ENCODE results near the gene KRTAP10-4.

Gene KRTAP10-4

GRCh38 chr21:44528634-44528995, 44.9 kb upstream of the KRTAP10-4 start:
- H3K4me1 ChIP-seq (ENCODE audit: control insufficient read depth, low read length) = no peaks in the 10 kb centered on the region
- no peaks in the 10 kb centered on the region for H4K20me1 ChIP-seq (ENCODE audit: control insufficient read depth, insufficient read depth, low read depth, low read length)
- H3K27ac ChIP-seq (ENCODE audit: low read depth, low read length) = no peak overlapping the region
- no peaks in the 10 kb centered on the region for H3K79me2 ChIP-seq (ENCODE audit: control insufficient read depth, low read length)
- TF ChIP-seq EZH2phosphoT487 (IDR thresholded peaks at IDR 0.05; ENCODE audit: borderline replicate concordance, low read length) = no peak
- no peak for TF ChIP-seq CTCF (IDR thresholded peaks at IDR 0.05; ENCODE audit: low read depth, low read length, poor library complexity, severe bottlenecking)
- no peaks in the 10 kb centered on the region for H3F3A ChIP-seq (ENCODE audit: control insufficient read depth, insufficient read depth)
- no peaks in the 10 kb centered on the region for H3K9me2 ChIP-seq (replicated peaks; ENCODE audit: control insufficient read depth, low read length)
- no peaks in the 10 kb centered on the region for H3K36me3 ChIP-seq (ENCODE audit: control insufficient read depth, low read length)
- no peak overlapping the region for H3K4me2 ChIP-seq (ENCODE audit: low read length)
- H3K9me3 ChIP-seq (ENCODE audit: control insufficient read depth, insufficient read depth, low read length) = peaks cover 14% of the 10 kb centered on the region; the same call in 1 of the 2 replicates
- no peaks in the 10 kb centered on the region for H3K27me3 ChIP-seq (ENCODE audit: control insufficient read depth, low read length)
- no peak overlapping the region for H3K4me3 ChIP-seq (ENCODE audit: low read length)

- Histone ChIP-seq H3K4me3 (ENCODE audit: low read length) (no peak overlapping the region), H3F3A (ENCODE audit: control insufficient read depth, insufficient read depth) (no peaks in the 10 kb centered on the region), H3K36me3 (ENCODE audit: control insufficient read depth, low read length) (no peaks in the 10 kb centered on the region), H3K4me1 (ENCODE audit: control insufficient read depth, low read length) (no peaks in the 10 kb centered on the region), H3K9me3 (ENCODE audit: control insufficient read depth, insufficient read depth, low read length) (peaks cover 10% of the 10 kb centered on the region; the same call in 1 of the 2 replicates), H4K20me1 (ENCODE audit: control insufficient read depth, insufficient read depth, low read depth, low read length) (no peaks in the 10 kb centered on the region), H3K27ac (ENCODE audit: low read depth, low read length) (no peak overlapping the region), H3K9me2 (replicated peaks; ENCODE audit: control insufficient read depth, low read length) (no peaks in the 10 kb centered on the region), H3K27me3 (ENCODE audit: control insufficient read depth, low read length) (no peaks in the 10 kb centered on the region), H3K4me2 (ENCODE audit: low read length) (no peak overlapping the region), H3K79me2 (ENCODE audit: control insufficient read depth, low read length) (no peaks in the 10 kb centered on the region)
- TF ChIP-seq EZH2phosphoT487 (IDR thresholded peaks at IDR 0.05; ENCODE audit: borderline replicate concordance, low read length) = no peak
- no peak for TF ChIP-seq CTCF (IDR thresholded peaks at IDR 0.05; ENCODE audit: low read depth, low read length, poor library complexity, severe bottlenecking)
Observed at GRCh38 chr21:44529011-44529421, 44.5 kb upstream of the KRTAP10-4 start.

- no peak overlapping the region for H3K4me2 ChIP-seq (ENCODE audit: low read length)
- TF ChIP-seq CTCF (IDR thresholded peaks at IDR 0.05; ENCODE audit: low read depth, low read length, poor library complexity, severe bottlenecking) (no peak), EZH2phosphoT487 (IDR thresholded peaks at IDR 0.05; ENCODE audit: borderline replicate concordance, low read length) (no peak)
- H3K36me3 ChIP-seq (ENCODE audit: control insufficient read depth, low read length) = no peaks in the 10 kb centered on the region
- no peak overlapping the region for H3K27ac ChIP-seq (ENCODE audit: low read depth, low read length)
- no peaks in the 10 kb centered on the region for H3K4me1 ChIP-seq (ENCODE audit: control insufficient read depth, low read length)
- H3K9me2 ChIP-seq (replicated peaks; ENCODE audit: control insufficient read depth, low read length) = no peaks in the 10 kb centered on the region
- H3K4me3 ChIP-seq (ENCODE audit: low read length) = no peak overlapping the region
- H3K79me2 ChIP-seq (ENCODE audit: control insufficient read depth, low read length) = no peaks in the 10 kb centered on the region
- H3K27me3 ChIP-seq (ENCODE audit: control insufficient read depth, low read length) = no peaks in the 10 kb centered on the region
- peaks cover 4% of the 10 kb centered on the region; the same call in 1 of the 2 replicates for H3K9me3 ChIP-seq (ENCODE audit: control insufficient read depth, insufficient read depth, low read length)
- H3F3A ChIP-seq (ENCODE audit: control insufficient read depth, insufficient read depth) = no peaks in the 10 kb centered on the region
- H4K20me1 ChIP-seq (ENCODE audit: control insufficient read depth, insufficient read depth, low read depth, low read length) = no peaks in the 10 kb centered on the region
Observed at GRCh38 chr21:44529503-44530125, 43.9 kb upstream of the KRTAP10-4 start.
